HFFc6 (cell line): ENCODE measurements around the gene KCNV2. TPM values are rescaled to one million over a fixed set of nuclear protein-coding genes. Genes with fewer than 3 reads are reported as not detected.
A peak's percentile ranks its signal among the peaks of the same experiment; 100 is the strongest.

ENCODE experiments used
- DNase-seq: peaks from one replicate; pipeline ENCODE4 v3.0.0-alpha.2; 2018
- H3K27ac Mint-ChIP-seq: 2 replicates; pipeline ENCODE4 v1.8.0; 2020; ENCODE audit warnings: mild to moderate bottlenecking, mixed read lengths
- H3K27me3 Mint-ChIP-seq: 2 replicates; pipeline ENCODE4 v1.8.0; 2021; ENCODE audit warnings: mild to moderate bottlenecking, moderate library complexity, mixed read lengths; ENCODE audit not compliant: insufficient read depth
- H3K36me3 Mint-ChIP-seq: 2 replicates; pipeline ENCODE4 v1.8.0; 2021; ENCODE audit warnings: low read depth, mixed read lengths
- H3K4me1 Mint-ChIP-seq: 2 replicates; pipeline ENCODE4 v1.8.0; 2020; ENCODE audit warnings: low read depth, mixed read lengths
- H3K4me3 Mint-ChIP-seq: 2 replicates; pipeline ENCODE4 v1.8.0; 2020; ENCODE audit warnings: mild to moderate bottlenecking, moderate library complexity, mixed read lengths
- H3K9me3 Mint-ChIP-seq: 2 replicates; pipeline ENCODE4 v1.8.0; 2020; ENCODE audit warnings: mild to moderate bottlenecking, mixed read lengths
- CTCF ChIP-seq: fragments of 200-600 bp; sonication (generic); IDR thresholded peaks from 2 replicates; pipeline ENCODE4 v1.5.0; 2021; ENCODE audit warnings: antibody characterized with exemption, mild to moderate bottlenecking
- total RNA-seq, 6 experiments: library from RNA; stranded (reverse); fragmentation: NEBNext Ultra II Directional; extraction: Animal tissue kit (Norgen Biotek cat#: 25700); gene quantifications; 2 replicates in 1 of 6; 3 replicates in 5 of 6; pipeline ENCODE4 v1.2.3, GENCODE V29; 2021

Gene KCNV2
- total RNA-seq, 6 experiments from 2014 or later = not detected

- Mint-ChIP-seq H3K27ac (no peak overlapping the region), H3K4me1 (peaks cover 28% of the 10 kb centered on the region), H3K9me3 (no peaks in the 10 kb centered on the region), H3K27me3 (peaks cover 1% of the 10 kb centered on the region; the same call in 1 of the 2 replicates), H3K4me3 (no peak overlapping the region), H3K36me3 (peaks cover 26% of the 10 kb centered on the region)
- TF ChIP-seq CTCF = no peak
- DNase-seq = no peak
Observed at GRCh38 chr9:2741441-2742158, 24.3 kb downstream of the KCNV2 start.

GRCh38 chr9:2742214-2742613 lies 24.9 kb downstream of the KCNV2 start:
- Mint-ChIP-seq H3K36me3 (peaks cover 26% of the 10 kb centered on the region), H3K4me1 (peaks cover 28% of the 10 kb centered on the region), H3K4me3 (no peak overlapping the region), H3K27ac (no peak overlapping the region), H3K27me3 (peaks cover 1% of the 10 kb centered on the region; the same call in 1 of the 2 replicates), H3K9me3 (no peaks in the 10 kb centered on the region)
- DNase-seq = no peak
- TF ChIP-seq CTCF = no peak

GRCh38 chr9:2743937-2744529 lies 26.7 kb downstream of the KCNV2 start:
- peaks cover 1% of the 10 kb centered on the region; the same call in 1 of the 2 replicates for H3K27me3 Mint-ChIP-seq
- H3K27ac Mint-ChIP-seq = no peak overlapping the region
- TF ChIP-seq CTCF = no peak
- peaks cover 22% of the 10 kb centered on the region for H3K36me3 Mint-ChIP-seq
- peaks cover 28% of the 10 kb centered on the region for H3K4me1 Mint-ChIP-seq
- no peak for DNase-seq
- H3K9me3 Mint-ChIP-seq = no peaks in the 10 kb centered on the region
- H3K4me3 Mint-ChIP-seq = no peak overlapping the region

- DNase-seq = no peak
- Mint-ChIP-seq H3K9me3 (no peaks in the 10 kb centered on the region), H3K4me3 (no peak overlapping the region), H3K36me3 (peaks cover 37% of the 10 kb centered on the region), H3K27ac (peak overlapping the region; percentile 43), H3K4me1 (peaks cover 18% of the 10 kb centered on the region), H3K27me3 (peaks cover 1% of the 10 kb centered on the region; the same call in 1 of the 2 replicates)
- no peak for TF ChIP-seq CTCF
Observed at GRCh38 chr9:2745560-2746380, 28.5 kb downstream of the KCNV2 start.

- H3K36me3 Mint-ChIP-seq = peaks cover 48% of the 10 kb centered on the region
- no peak overlapping the region for H3K4me3 Mint-ChIP-seq
- no peak for TF ChIP-seq CTCF
- H3K4me1 Mint-ChIP-seq = peaks cover 15% of the 10 kb centered on the region
- H3K9me3 Mint-ChIP-seq = no peaks in the 10 kb centered on the region
- H3K27me3 Mint-ChIP-seq = peaks cover 1% of the 10 kb centered on the region; the same call in 1 of the 2 replicates
- no peak overlapping the region for H3K27ac Mint-ChIP-seq
- DNase-seq = no peak
Observed at GRCh38 chr9:2749485-2749884, 32.2 kb downstream of the KCNV2 start.
